HTERT RPE-1 (cell line): ENCODE results near the gene ACTA2.
"Not testable (repeated sequence)": the region's sequence is repeated elsewhere in the genome, so short reads cannot be mapped to it uniquely, and the experiment has no call there.

ENCODE experiments used
- in situ Hi-C: fragments of 300-500 bp; cut with MboI; formaldehyde crosslinking; loops from 4 replicates; pipeline ENCODE4 v1.14.3; 2020; ENCODE audit warnings: low sequenced_read_pairs

ACTA2 gene

GRCh38 chr10:88953662-88954061 lies 1.1 kb upstream of the ACTA2 start:
- in situ Hi-C loops = no loop called here

DNA sequence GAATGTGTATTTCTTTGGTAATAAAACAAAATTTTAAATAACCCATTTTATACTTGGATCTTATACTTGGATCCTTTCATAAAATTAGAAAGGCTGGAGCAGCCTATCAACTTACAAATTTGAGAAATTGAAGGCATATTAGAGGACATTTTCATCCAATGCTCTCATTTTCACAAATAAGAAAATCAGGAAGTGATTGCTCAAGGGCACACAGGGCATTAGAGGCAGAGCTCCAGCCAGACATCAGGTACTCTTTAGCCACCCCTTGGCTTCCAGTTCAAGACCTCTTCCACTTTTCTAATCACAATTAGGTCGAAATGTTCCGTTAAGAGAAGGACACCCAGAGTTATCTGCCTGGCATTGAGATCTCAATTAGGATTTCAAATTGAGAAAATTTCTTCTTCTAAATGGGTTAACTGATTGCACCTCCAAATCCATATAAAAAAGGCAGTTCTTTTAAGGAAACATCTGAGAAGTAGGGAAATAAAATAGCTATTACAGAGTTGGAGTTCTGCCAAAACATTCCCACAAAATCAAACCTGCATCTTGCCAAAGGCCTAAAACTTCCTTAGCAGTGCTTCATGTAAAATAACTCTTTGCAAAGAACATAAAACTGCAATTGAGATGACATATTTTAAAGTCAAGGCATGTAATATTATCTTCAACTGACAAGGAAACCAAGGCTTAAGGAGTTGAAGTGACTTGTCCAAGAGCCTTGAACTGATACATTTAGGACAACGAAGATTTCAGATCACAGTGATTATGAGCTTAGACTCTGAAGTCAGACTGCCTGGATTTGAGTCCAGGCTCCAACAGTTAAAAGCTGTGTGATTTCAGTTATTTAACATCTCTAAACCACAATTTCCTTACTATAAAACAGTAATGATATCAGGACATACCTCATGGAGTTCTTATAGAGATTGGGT lies 2.4 kb downstream of the ACTA2 start:
- in situ Hi-C loops = no loop called here

DNA sequence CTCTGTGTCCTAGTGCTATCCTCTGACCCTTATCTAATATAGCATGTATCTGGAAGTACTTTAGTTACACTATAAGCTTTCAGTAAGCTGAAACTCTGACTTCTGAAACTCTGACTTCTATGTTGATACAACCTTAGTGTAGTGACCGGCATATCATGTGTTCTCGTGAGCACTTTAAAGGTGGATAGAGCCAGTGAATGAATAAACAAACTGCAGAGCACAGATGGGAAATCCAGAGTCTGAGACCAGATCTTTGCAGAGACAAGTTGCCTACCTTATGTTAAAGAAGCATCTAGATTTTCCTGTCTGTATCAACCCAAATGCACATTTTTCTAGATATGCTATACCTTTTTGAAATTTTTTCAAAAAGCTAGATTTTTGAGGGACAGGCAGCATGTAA lies 3.5 kb downstream of the ACTA2 start:
- in situ Hi-C loops = no loop called here

- in situ Hi-C loops = no loop called here
These were observed 5.5 kb downstream of the ACTA2 start for GRCh38 chr10:88946965-88947590.

GRCh38 chr10:88946200-88946599 lies 6.4 kb downstream of the ACTA2 start:
- in situ Hi-C loops = no loop called here

GRCh38 chr10:88944813-88945212 lies 7.8 kb downstream of the ACTA2 start:
- in situ Hi-C loops = no loop called here

- in situ Hi-C loops = no loop called here
These were observed 8.8 kb downstream of the ACTA2 start for GRCh38 chr10:88943778-88944177.

- in situ Hi-C loops = no loop called here
These were observed 11.5 kb downstream of the ACTA2 start for GRCh38 chr10:88941026-88941425.

- in situ Hi-C loops = no loop called here
These were observed 13.6 kb downstream of the ACTA2 start for GRCh38 chr10:88938938-88939337.

DNA sequence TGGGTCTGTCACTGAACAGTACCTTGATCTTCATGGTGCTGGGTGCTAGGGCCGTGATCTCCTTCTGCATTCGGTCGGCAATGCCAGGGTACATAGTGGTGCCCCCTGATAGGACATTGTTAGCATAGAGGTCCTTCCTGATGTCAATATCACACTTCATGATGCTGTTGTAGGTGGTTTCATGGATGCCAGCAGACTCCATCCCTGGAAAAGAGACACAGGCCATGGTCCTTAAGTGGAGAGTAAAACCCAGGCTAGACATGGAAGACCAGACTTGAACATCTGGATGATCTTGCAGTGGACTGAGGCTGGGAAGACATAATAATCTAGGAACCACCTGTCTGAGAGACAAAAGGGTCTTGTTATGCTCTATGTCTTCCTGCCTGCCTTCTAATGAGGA lies 14.5 kb downstream of the ACTA2 start:
- in situ Hi-C loops = no loop called here

DNA sequence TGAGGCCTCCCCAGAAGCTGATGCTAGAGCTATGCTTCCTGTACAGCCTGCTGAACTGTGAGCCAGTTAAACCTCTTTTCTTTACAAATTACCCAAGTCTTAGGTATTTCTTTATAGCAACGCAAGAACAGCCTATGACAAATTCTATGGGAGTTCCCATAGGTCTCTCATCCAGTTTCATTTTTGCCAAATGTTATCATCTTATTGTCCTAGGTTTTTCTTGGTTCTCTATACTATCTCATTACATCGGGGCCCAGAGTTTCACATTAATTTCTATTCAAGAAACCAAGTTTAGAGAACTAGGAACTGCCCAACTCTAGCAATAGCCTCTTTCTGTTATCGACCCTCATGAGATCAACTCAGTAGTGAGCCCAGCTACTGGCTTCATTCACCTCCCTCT lies 15.9 kb downstream of the ACTA2 start:
- in situ Hi-C loops = no loop called here

DNA sequence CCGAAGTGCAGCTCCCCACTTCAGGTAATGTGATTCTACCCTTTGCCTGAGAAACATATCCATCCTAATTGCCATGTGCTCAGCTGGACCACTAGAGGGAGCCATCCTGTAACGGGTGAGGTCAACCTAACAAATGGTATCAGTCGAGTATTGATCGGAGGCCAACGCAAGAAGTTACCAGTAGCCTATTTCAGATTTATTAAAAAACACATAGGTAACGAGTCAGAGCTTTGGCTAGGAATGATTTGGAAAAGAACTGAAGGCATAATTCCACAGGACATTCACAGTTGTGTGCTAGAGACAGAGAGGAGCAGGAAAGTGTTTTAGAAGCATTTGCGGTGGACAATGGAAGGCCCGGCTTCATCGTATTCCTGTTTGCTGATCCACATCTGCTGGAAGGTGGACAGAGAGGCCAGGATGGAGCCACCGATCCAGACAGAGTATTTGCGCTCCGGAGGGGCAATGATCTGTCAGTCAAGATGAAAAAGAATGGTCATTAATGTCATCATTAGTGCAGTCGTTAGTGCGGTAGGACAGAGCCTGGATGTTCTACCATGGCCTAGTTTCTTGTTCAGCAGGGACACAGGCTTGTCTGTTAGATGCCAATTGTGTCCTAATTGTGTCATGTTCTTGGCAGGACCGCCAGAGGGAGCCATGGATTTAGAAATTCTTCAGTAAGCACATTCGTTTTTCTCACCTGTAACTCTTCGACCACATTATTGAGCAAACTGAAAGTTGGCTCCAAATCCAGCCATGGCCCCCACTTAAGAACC lies 17.5 kb downstream of the ACTA2 start:
- in situ Hi-C loops = no loop called here

GRCh38 chr10:88933564-88933963 lies 19.0 kb downstream of the ACTA2 start:
- in situ Hi-C loops = no loop called here

GRCh38 chr10:88932539-88933256 lies 19.9 kb downstream of the ACTA2 start:
- in situ Hi-C loops = no loop called here

DNA sequence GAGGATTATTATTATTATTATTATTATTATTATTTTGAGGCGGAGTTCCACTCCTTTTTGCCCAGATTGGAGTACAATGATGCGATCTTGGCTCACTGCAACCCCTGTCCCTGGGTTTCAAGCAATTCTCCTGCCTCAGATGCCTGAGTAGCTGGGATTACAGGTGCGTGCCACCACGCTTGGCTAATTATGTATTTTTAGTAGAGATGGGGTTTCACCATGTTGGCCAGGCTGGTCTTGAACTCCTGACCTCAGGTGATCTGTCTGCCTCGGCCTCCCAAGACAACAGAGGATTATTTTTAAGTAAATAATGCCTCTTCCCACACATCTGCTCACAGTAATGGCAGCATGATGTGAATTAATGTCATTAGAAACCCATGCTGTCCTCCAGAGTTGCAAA lies 20.5 kb downstream of the ACTA2 start:
- in situ Hi-C loops = not testable (repeated sequence)

- in situ Hi-C loops = no loop called here
These were observed 21.0 kb downstream of the ACTA2 start for GRCh38 chr10:88931548-88931947.

GRCh38 chr10:88928254-88928653 lies 24.3 kb downstream of the ACTA2 start:
- in situ Hi-C loops = no loop called here

- in situ Hi-C loops = no loop called here
These were observed 25.2 kb downstream of the ACTA2 start for GRCh38 chr10:88927416-88927690.

GRCh38 chr10:88926566-88927415 lies 25.8 kb downstream of the ACTA2 start:
- in situ Hi-C loops = no loop called here

GRCh38 chr10:88923520-88923919 lies 29.1 kb downstream of the ACTA2 start:
- in situ Hi-C loops = no loop called here
